ENCODE results near the gene ITGA11.

- TF ChIP-seq GATA2 (IDR thresholded peaks at IDR 0.05; ENCODE audit: low read depth, low read length) (no peak), GATA3 (IDR thresholded peaks at IDR 0.05; ENCODE audit: low read depth, low read length) (no peak)
Measured at GRCh38 chr15:68318008-68318835, 113.7 kb downstream of the ITGA11 start.

Data from SH-SY5Y (cell line).